Activated B cell treated with CpG ODN at 0.5 μM for 24 hours (primary cell): ENCODE results near the gene MACO1. TPM values are rescaled to one million over a fixed set of nuclear protein-coding genes. Genes with fewer than 3 reads are reported as not detected.

ENCODE experiments used
- ATAC-seq: fragments of 200-7000 bp; cut with Tn5 transposase; one replicate; pipeline ENCODE4 v1.10.0; 2021; ENCODE audit warnings: low read depth, mild to moderate bottlenecking, moderate library complexity
- CTCF ChIA-PET: fragments of 350-600 bp; sonication (Branson Sonifier 250); formaldehyde crosslinking; loops from one replicate; lab custom pipeline; 2021; ENCODE audit warnings: antibody characterized with exemption; lab: Charles Lee
- POLR2A ChIA-PET: fragments of 350-600 bp; sonication (Branson Sonifier 250); formaldehyde crosslinking; loops from one replicate; lab custom pipeline; 2021; ENCODE audit warnings: antibody characterized with exemption; lab: Charles Lee
- DNase-seq: peaks from one replicate; pipeline ENCODE4 v3.0.0; 2022
- H3K27ac Mint-ChIP-seq: one replicate; pipeline ENCODE4 v1.8.0; 2020; ENCODE audit warnings: mixed read lengths
- H3K27me3 Mint-ChIP-seq: one replicate; pipeline ENCODE4 v1.8.0; 2021; ENCODE audit warnings: mixed read lengths
- H3K36me3 Mint-ChIP-seq: one replicate; pipeline ENCODE4 v1.8.0; 2021; ENCODE audit warnings: low read depth, mixed read lengths
- H3K4me1 Mint-ChIP-seq: one replicate; pipeline ENCODE4 v1.8.0; 2021; ENCODE audit warnings: mixed read lengths
- H3K4me3 Mint-ChIP-seq: one replicate; pipeline ENCODE4 v1.8.0; 2020; ENCODE audit warnings: mild to moderate bottlenecking, mixed read lengths
- H3K9me3 Mint-ChIP-seq: one replicate; pipeline ENCODE4 v1.8.0; 2020; ENCODE audit warnings: mixed read lengths
- CTCF ChIP-seq: fragments of 200-600 bp; IDR thresholded peaks from one replicate; pipeline ENCODE4 v1.8.0; 2022; ENCODE audit warnings: antibody characterized with exemption, mild to moderate bottlenecking
- intact Hi-C: fragments of 100-400 bp; cut with micrococcal nuclease; formaldehyde crosslinking; loops from one replicate; pipeline ENCODE4 v1.15.1; 2024
- total RNA-seq: library from RNA; stranded (reverse); gene quantifications from 2 replicates; pipeline ENCODE4 v1.2.3, GENCODE V29; 2022

MACO1 gene
- total RNA-seq, 1 donor from 2014 or later, result 19.7 TPM

- H3K36me3 Mint-ChIP-seq, result no peaks in the 10 kb centered on the region
- DNase-seq (no peak), ATAC-seq (no peak)
- ChIA-PET CTCF (no interaction called here), POLR2A (no interaction called here)
- H3K9me3 Mint-ChIP-seq, result no peaks in the 10 kb centered on the region
- intact Hi-C loops, result no loop called here
- H3K27ac Mint-ChIP-seq, result no peak overlapping the region
- H3K4me3 Mint-ChIP-seq, result peak overlapping the region; percentile 74
- H3K27me3 Mint-ChIP-seq, result peaks cover 1% of the 10 kb centered on the region
- H3K4me1 Mint-ChIP-seq, result peaks cover 48% of the 10 kb centered on the region
- TF ChIP-seq CTCF, result no peak
These were observed 114.1 kb downstream of the MACO1 start for GRCh38 chr1:25544819-25545218.

GRCh38 chr1:25545767-25546166 is 115.1 kb downstream of the MACO1 start:
- no peak for TF ChIP-seq CTCF
- Mint-ChIP-seq H3K4me3 (peak overlapping the region; percentile 25), H3K9me3 (no peaks in the 10 kb centered on the region), H3K27me3 (peaks cover 1% of the 10 kb centered on the region), H3K4me1 (peaks cover 57% of the 10 kb centered on the region), H3K36me3 (no peaks in the 10 kb centered on the region), H3K27ac (no peak overlapping the region)
- DNase-seq (no peak), ATAC-seq (no peak)
- intact Hi-C loops, result no loop called here
- ChIA-PET CTCF (no interaction called here), POLR2A (no interaction called here)

- intact Hi-C loops, result no loop called here
- Mint-ChIP-seq H3K27me3 (peaks cover 1% of the 10 kb centered on the region), H3K36me3 (no peaks in the 10 kb centered on the region), H3K4me3 (no peak overlapping the region), H3K4me1 (peaks cover 62% of the 10 kb centered on the region), H3K9me3 (no peaks in the 10 kb centered on the region), H3K27ac (no peak overlapping the region)
- ATAC-seq, result no peak
- CTCF ChIA-PET, result no interaction called here
- POLR2A ChIA-PET, result no interaction called here
- no peak for TF ChIP-seq CTCF
- no peak for DNase-seq
These were observed 115.5 kb downstream of the MACO1 start for GRCh38 chr1:25546193-25546592.

- no peak for TF ChIP-seq CTCF
- Mint-ChIP-seq H3K36me3 (no peaks in the 10 kb centered on the region), H3K4me3 (no peak overlapping the region), H3K27ac (peak overlapping the region; percentile 92), H3K9me3 (no peaks in the 10 kb centered on the region), H3K4me1 (peaks cover 63% of the 10 kb centered on the region), H3K27me3 (no peaks in the 10 kb centered on the region)
- DNase-seq, result no peak
- intact Hi-C loops, result loop anchor here (2.0 kb wide), 1 partner anchor 66 kb away; no protein-coding TSS in a partner anchor
- CTCF ChIA-PET, result interaction anchor here (1.3 kb wide), 1 partner anchor 25 kb away, joined by 3 read pairs; no protein-coding TSS in a partner anchor
- POLR2A ChIA-PET, result interaction anchor here (0.7 to 1.3 kb wide), 3 partner anchors 70 to 271 kb away, joined by 3 to 5 read pairs (median 3); partner anchors contain the start of genes MACO1 and MTFR1L
- no peak for ATAC-seq
These were observed 117.9 kb downstream of the MACO1 start for GRCh38 chr1:25548601-25549000.

GRCh38 chr1:25549273-25550154 is 118.8 kb downstream of the MACO1 start:
- Mint-ChIP-seq H3K27ac (peak overlapping the region; percentile 92), H3K9me3 (no peaks in the 10 kb centered on the region), H3K4me3 (peak overlapping the region; percentile 78), H3K27me3 (no peaks in the 10 kb centered on the region), H3K4me1 (peaks cover 64% of the 10 kb centered on the region), H3K36me3 (peaks cover 1% of the 10 kb centered on the region)
- intact Hi-C loops, result loop anchor here (1.0 to 2.0 kb wide), 3 partner anchors 13 to 65 kb away; no protein-coding TSS in a partner anchor
- POLR2A ChIA-PET, result interaction anchor here (0.6 to 1.7 kb wide), 8 partner anchors 10 to 1858 kb away, joined by 3 to 7 read pairs (median 3); partner anchors contain the start of genes MACO1, MTFR1L and SELENON
- DNase-seq, result peak; percentile 68
- no peak for TF ChIP-seq CTCF
- CTCF ChIA-PET, result interaction anchor here (0.6 to 1.3 kb wide), 4 partner anchors 15 to 29 kb away, joined by 3 to 5 read pairs (median 3); no protein-coding TSS in a partner anchor
- ATAC-seq, result peak; percentile 99
